Fibroblast of lung (primary cell): ENCODE measurements around the gene CUEDC1. TPM values are rescaled to one million over a fixed set of nuclear protein-coding genes. Genes with fewer than 3 reads are reported as not detected.

Experiments
- DNase-seq, 2 donors: peaks; one replicate each; pipeline versions ENCODE4 v3.0.0 to v3.0.0-alpha.2; 2010; ENCODE audit warnings: low read depth in 2 of 2
- H2AFZ ChIP-seq: 2 replicates; pipeline ENCODE4 v1.5.1; 2012; ENCODE audit warnings: low read length, control low read depth, inconsistent platforms
- H3K27ac ChIP-seq: 2 replicates; pipeline ENCODE4 v1.5.1; 2011; ENCODE audit warnings: low read length, control low read depth; ENCODE audit not compliant: insufficient read depth
- H3K27me3 ChIP-seq: 2 replicates; pipeline ENCODE4 v1.5.1; 2011; ENCODE audit warnings: mild to moderate bottlenecking, low read length; ENCODE audit not compliant: control insufficient read depth, insufficient read depth
- H3K36me3 ChIP-seq: 2 replicates; pipeline ENCODE4 v1.5.1; 2011; ENCODE audit warnings: low read length; ENCODE audit not compliant: control insufficient read depth, insufficient read depth
- H3K4me1 ChIP-seq: 2 replicates; pipeline ENCODE4 v1.5.1; 2011; ENCODE audit warnings: low read length; ENCODE audit not compliant: control insufficient read depth, insufficient read depth; ENCODE audit errors: extremely low read depth
- H3K4me2 ChIP-seq: 2 replicates; pipeline ENCODE4 v1.5.1; 2011; ENCODE audit warnings: low read length, control low read depth; ENCODE audit not compliant: insufficient read depth; ENCODE audit errors: extremely low read depth
- H3K4me3 ChIP-seq, 4 experiments: fragments of 200-600 bp in 1 of 4; sonication (generic) in 1 of 4; replicated peaks in 1 of 4; 2 replicates each; pipeline ENCODE4 v1.5.1; 2011 to 2016; ENCODE audit warnings: low read length in 4 of 4, low read depth in 3 of 4, mild to moderate bottlenecking in 3 of 4, control low read depth in 2 of 4, inconsistent platforms in 1 of 4, mixed read lengths in 1 of 4; ENCODE audit not compliant: insufficient read depth in 1 of 4; ENCODE audit errors: control extremely low read depth in 1 of 4
- H3K79me2 ChIP-seq: 2 replicates; pipeline ENCODE4 v1.5.1; 2012; ENCODE audit warnings: mild to moderate bottlenecking, low read length, inconsistent platforms; ENCODE audit not compliant: control insufficient read depth, insufficient read depth
- H3K9ac ChIP-seq: 2 replicates; pipeline ENCODE4 v1.5.1; 2011; ENCODE audit warnings: mild to moderate bottlenecking, low read length, control low read depth; ENCODE audit not compliant: insufficient read depth
- H3K9me3 ChIP-seq: 2 replicates; pipeline ENCODE4 v1.5.1; 2012; ENCODE audit warnings: low read depth, low read length; ENCODE audit not compliant: control insufficient read depth, insufficient read depth
- H4K20me1 ChIP-seq: 2 replicates; pipeline ENCODE4 v1.5.1; 2011; ENCODE audit warnings: low read length; ENCODE audit not compliant: control insufficient read depth, insufficient read depth; ENCODE audit errors: extremely low read depth
- CTCF ChIP-seq, 2 donors: IDR thresholded peaks in 1 of 2; conservative IDR thresholded peaks in 1 of 2; 1 replicate in 1 of 2; 2 replicates in 1 of 2; pipeline ENCODE4 v1.5.1; 2011 to 2012; ENCODE audit warnings: low read length in 2 of 2, control low read depth in 1 of 2, inconsistent platforms in 1 of 2, low read depth in 1 of 2, mild to moderate bottlenecking in 1 of 2
- EZH2 ChIP-seq: IDR thresholded peaks from 2 replicates; pipeline ENCODE4 v1.5.1; 2012; ENCODE audit warnings: low read length, control low read depth, mild to moderate bottlenecking; ENCODE audit errors: missing control alignments
- polyA plus RNA-seq, 2 donors: library from polyadenylated mRNA; depleted of rRNA in 1 of 2; stranded (reverse) in 1 of 2; unstranded in 1 of 2; fragments of >200 nt; gene quantifications; 2 replicates each; pipeline ENCODE4 v1.2.1, GENCODE V29; 2011 to 2012; ENCODE audit warnings: missing spikeins in 1 of 2
- total RNA-seq: library from RNA; depleted of rRNA; stranded (reverse); fragments of >200 nt; gene quantifications from 2 replicates; pipeline ENCODE4 v1.2.1, GENCODE V29; 2014

The CUEDC1 gene
- total and polyA plus RNA-seq, 2 donors (not counting 1 experiment from before 2014, with no cell fraction given), result 11.9 to 34.9 TPM

DNA sequence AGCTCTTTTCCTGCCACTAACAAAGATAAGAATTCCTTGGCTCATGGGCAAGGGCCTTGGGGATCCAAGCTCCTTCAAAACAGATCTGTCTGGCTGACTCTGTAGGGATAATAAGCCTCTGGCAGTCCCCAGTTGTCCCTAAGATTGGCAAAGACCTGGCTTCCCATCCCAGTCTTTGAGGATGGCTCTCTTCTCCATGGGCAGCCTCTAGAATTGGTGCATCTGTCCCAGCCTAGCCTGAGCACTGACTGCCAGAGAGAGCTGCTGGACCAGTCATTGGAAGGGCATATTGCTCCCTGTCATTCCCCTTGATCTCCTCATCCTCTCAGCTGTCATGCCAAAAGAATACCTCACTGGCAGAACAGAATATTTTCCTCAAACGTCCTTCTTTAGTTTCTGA lies 13.2 kb upstream of the CUEDC1 start:
- H3K27ac ChIP-seq, result no peak overlapping the region
- no peaks in the 10 kb centered on the region for H3K27me3 ChIP-seq
- H3K36me3 ChIP-seq, result no peaks in the 10 kb centered on the region
- H3K9ac ChIP-seq, result no peak overlapping the region
- H4K20me1 ChIP-seq, result no peaks in the 10 kb centered on the region
- no peak overlapping the region for H3K4me2 ChIP-seq
- DNase-seq, result no peak
- TF ChIP-seq CTCF (conservative IDR thresholded peaks at IDR 0.05 in 1 of 2, IDR thresholded peaks at IDR 0.05 in 1 of 2; ENCODE audit: low read depth in 1 of 2, low read length in 2 of 2), result no peak
- TF ChIP-seq EZH2, result no peak
- no peak overlapping the region for H2AFZ ChIP-seq
- no peaks in the 10 kb centered on the region for H3K79me2 ChIP-seq
- no peak overlapping the region for H3K4me3 ChIP-seq
- no peaks in the 10 kb centered on the region for H3K4me1 ChIP-seq
- H3K9me3 ChIP-seq, result no peaks in the 10 kb centered on the region

- no peaks in the 10 kb centered on the region for H3K36me3 ChIP-seq
- H3K27me3 ChIP-seq, result no peaks in the 10 kb centered on the region
- DNase-seq, result no peak
- TF ChIP-seq CTCF (conservative IDR thresholded peaks at IDR 0.05 in 1 of 2, IDR thresholded peaks at IDR 0.05 in 1 of 2; ENCODE audit: low read depth in 1 of 2, low read length in 2 of 2) (no peak), EZH2 (no peak)
- no peak overlapping the region for H3K9ac ChIP-seq
- H4K20me1 ChIP-seq, result no peaks in the 10 kb centered on the region
- H3K4me3 ChIP-seq, result no peak overlapping the region
- no peak overlapping the region for H3K4me2 ChIP-seq
- no peak overlapping the region for H3K27ac ChIP-seq
- H3K9me3 ChIP-seq, result no peaks in the 10 kb centered on the region
- H3K4me1 ChIP-seq, result no peaks in the 10 kb centered on the region
- H3K79me2 ChIP-seq, result no peaks in the 10 kb centered on the region
- no peak overlapping the region for H2AFZ ChIP-seq
Observed at GRCh38 chr17:57966875-57967274, 11.7 kb upstream of the CUEDC1 start.

DNA sequence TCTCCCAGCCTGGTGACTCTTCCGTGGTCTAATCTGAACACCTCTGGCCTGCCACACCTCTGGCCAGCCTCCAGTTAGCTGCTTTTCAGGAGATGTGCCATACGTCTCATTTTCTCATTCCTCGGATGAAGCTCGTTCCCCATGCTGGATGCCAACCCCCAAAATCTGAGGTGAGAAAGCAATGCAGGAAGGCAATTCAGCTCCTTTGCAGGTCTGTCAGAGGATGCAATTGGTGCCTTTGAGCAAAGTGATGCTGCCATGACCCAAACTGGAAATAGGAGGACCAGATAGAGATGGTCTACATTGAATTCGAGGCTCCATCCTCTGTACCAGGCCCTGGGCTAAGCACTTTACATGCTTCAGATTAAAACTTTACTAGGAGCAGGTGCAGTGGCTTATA lies 11.0 kb upstream of the CUEDC1 start:
- no peak overlapping the region for H3K27ac ChIP-seq
- H3K4me3 ChIP-seq, result no peak overlapping the region
- H3K9ac ChIP-seq, result no peak overlapping the region
- TF ChIP-seq EZH2, result no peak
- TF ChIP-seq CTCF (conservative IDR thresholded peaks at IDR 0.05 in 1 of 2, IDR thresholded peaks at IDR 0.05 in 1 of 2; ENCODE audit: low read depth in 1 of 2, low read length in 2 of 2), result no peak
- no peaks in the 10 kb centered on the region for H3K4me1 ChIP-seq
- H3K4me2 ChIP-seq, result no peak overlapping the region
- H2AFZ ChIP-seq, result no peak overlapping the region
- H3K36me3 ChIP-seq, result no peaks in the 10 kb centered on the region
- H4K20me1 ChIP-seq, result no peaks in the 10 kb centered on the region
- no peaks in the 10 kb centered on the region for H3K27me3 ChIP-seq
- no peaks in the 10 kb centered on the region for H3K9me3 ChIP-seq
- no peak for DNase-seq
- no peaks in the 10 kb centered on the region for H3K79me2 ChIP-seq
